KOPT-K1 (cell line): ENCODE measurements around the gene ADAMTS2.

ENCODE experiments used
- H3K27ac ChIP-seq: fragments of 200-600 bp; sonication (generic); 2 replicates; pipeline ENCODE4 v1.5.1; 2016; ENCODE audit warnings: antibody characterized with exemption, mild to moderate bottlenecking, low read depth, low read length; ENCODE audit not compliant: poor library complexity, severe bottlenecking
- H3K36me3 ChIP-seq: fragments of 200-600 bp; sonication (generic); 2 replicates; pipeline ENCODE4 v1.5.1; 2017; ENCODE audit warnings: antibody characterized with exemption, mild to moderate bottlenecking, low read length, moderate library complexity; ENCODE audit not compliant: insufficient read depth
- H3K9me3 ChIP-seq: fragments of 200-600 bp; sonication (generic); 2 replicates; pipeline ENCODE4 v1.5.1; 2017; ENCODE audit warnings: antibody characterized with exemption, low read length, mild to moderate bottlenecking; ENCODE audit not compliant: insufficient read depth, poor library complexity, severe bottlenecking

ADAMTS2 gene

DNA sequence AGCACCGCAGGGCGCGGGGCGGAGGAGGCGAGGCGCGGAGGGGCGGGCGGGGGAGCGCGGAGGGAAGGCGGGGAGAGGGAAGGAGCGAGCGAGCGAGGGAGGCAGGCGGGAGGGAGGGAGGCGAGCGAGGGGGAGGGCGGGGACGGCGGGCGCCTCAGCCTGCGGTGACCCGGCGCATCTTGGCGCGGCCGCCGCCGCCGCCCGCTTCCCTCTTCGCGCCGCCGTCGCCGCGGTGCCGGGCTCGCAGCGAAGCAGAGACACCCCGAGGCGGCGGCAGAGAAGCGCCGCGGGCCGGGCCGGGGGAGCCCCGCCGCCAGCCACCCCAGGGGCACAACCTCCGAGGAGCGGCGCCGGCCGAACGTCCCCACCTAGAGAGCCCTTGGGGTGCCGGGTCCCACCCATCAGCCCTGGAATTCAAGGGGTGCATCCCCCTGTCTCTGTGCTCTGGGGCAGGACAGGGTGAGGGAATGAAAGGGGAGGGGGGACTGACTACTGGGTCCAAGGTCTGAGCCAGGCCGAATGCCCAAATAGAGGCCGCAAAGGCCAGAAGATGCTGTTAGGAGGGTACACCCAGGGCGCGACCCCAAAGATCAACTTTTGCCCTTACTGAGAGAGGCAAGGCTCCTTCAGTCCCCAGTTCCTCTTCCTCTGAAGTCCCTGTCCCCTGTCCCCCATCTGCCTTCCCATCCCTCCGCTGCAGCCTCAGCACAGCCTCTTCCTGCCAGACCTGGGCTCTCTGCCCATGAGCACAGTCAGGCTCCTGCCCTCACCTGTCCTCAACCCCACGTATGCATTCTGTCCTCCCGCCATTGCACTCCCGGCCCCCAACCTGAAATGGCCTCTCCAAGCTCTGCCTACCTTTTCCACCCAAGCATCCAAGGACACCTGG lies at the start of gene ADAMTS2:
Gene ADAMTS2, minus strand, starts transcription at position 29 of the 889 bp plus-strand sequence. CDS start 133 bp downstream, outside the sequence.
- no peak within 1 kb of the TSS for H3K27ac ChIP-seq
- peaks cover 5% of the 10 kb centered on the region for H3K9me3 ChIP-seq
- no peaks in the 10 kb centered on the region for H3K36me3 ChIP-seq

DNA sequence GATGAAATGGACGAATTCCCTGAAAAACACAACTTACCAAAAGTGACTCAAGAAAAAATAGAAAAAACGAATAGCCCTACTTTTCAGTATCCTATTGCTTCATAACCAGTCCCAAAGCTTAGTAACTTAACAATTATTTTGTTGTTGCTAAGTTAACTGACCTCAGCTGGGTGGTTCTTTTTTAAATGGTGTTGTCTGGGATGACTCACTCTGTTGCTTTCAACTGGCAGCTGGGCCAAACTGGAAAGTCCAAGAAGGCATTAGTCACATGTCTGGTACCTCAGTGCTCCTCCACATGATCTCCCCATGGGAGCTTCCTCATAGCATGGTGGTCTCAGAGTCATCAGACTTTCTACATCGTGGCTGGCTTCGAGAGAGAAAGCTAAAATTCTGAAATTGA lies 47.8 kb upstream of the ADAMTS2 start:
- H3K9me3 ChIP-seq = peaks cover 27% of the 10 kb centered on the region
- no peaks in the 10 kb centered on the region for H3K36me3 ChIP-seq
- H3K27ac ChIP-seq = no peak overlapping the region

DNA sequence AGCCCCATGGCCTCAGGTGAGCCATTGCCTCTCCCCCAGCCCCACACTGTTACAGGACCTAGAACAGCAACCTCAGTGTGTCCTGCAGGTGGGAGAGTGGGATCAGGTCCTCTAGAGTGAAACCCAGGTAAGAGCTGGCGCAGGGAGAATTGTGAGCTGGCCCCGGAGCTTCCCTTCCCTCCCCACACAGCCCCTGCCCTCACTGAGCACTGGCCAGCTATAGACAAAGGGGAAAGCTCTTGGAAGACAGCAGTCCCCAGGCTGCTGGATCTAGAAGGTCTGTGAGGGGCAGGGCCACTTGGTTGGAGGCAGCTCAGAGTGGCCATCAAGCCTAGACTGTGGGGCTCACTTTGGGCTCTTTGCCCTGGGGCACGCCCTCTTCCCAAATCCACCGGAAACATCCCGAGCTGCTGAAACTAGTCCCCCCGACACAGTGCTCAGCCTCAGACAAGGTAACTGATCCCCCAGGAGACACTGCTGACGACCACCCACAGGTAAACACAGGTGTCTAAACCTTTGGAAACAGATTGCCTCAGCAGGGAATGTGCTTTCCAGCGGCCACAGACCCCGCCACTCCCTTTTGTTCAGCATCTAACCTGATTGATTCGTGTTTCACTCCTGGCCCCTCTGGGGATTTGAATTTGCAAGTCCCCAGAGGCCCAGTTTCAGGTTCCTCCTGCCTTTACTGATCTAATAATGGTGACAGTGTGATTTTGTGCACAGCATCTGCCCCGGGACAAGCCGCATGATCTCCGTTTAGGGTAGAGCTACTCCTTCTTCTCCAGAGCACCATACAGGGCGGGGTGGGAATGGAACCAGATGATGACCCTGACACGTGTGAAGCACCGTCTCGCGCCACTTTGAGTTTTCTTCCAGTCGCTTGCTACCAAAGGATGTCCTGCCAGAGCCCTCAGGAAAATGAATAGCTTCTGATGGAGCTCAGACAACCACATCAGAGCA lies 42.2 kb upstream of the ADAMTS2 start:
- peaks cover 31% of the 10 kb centered on the region for H3K9me3 ChIP-seq
- H3K36me3 ChIP-seq = no peaks in the 10 kb centered on the region
- no peak overlapping the region for H3K27ac ChIP-seq

DNA sequence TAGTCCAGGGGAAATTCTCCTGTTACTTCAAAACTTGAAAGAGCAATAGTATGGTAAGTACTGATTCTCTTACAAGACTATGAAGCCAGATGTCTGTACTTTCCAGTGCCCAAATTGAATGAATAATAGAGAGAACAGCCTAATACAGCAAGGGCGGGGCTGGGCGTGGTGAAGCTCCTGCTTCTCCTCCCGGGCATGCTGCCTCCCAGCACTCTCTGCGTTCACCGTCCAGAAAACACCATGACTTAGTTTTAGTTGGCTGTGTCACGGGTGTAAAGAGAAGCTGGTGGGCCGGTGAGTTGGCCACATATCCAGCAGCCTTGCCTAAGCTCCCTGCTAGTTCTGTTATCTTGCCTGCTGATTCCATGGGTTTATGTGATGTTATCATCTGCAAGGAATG lies 40.7 kb upstream of the ADAMTS2 start:
- Histone ChIP-seq H3K36me3 (no peaks in the 10 kb centered on the region), H3K27ac (no peak overlapping the region), H3K9me3 (peaks cover 27% of the 10 kb centered on the region)

DNA sequence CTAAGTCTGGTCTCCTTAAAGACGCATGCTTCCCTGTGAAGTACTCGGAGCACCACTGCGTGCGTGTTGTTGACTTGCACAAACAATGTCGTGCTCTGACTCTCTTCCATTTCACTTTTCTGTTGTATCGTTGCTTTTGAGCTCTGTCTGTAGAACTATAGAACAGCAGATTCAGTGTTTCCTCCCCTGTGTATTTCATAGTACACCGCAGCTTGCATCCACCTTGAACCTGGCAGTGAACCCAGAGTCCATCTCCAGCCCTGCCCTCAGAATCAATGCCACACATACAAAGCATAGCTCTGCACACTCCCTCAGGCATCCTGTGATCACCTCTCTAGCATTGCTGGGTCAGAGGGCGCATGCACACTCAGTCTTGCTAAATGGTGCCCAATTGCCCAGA lies 37.2 kb upstream of the ADAMTS2 start:
- Histone ChIP-seq H3K27ac (no peak overlapping the region), H3K36me3 (no peaks in the 10 kb centered on the region), H3K9me3 (no peaks in the 10 kb centered on the region)

DNA sequence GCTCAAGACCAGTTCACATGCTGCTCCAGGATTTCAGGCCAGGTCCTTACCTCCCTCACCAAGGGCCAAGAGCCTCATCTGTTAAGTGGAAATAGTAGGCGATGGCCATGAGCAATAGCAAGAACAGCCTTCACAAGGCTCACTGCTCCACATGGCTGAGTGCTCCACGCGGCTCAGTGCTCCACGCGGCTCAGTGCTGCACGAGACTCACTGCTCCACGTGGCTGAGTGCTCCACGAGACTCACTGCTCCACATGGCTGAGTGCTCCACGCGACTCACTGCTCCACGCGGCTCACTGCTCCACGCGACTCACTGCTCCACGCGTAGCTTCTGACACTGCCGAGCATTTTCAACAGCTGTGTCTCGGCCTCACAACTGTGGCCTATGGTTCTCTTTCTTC lies 36.4 kb upstream of the ADAMTS2 start:
- Histone ChIP-seq H3K9me3 (no peaks in the 10 kb centered on the region), H3K36me3 (no peaks in the 10 kb centered on the region), H3K27ac (no peak overlapping the region)

DNA sequence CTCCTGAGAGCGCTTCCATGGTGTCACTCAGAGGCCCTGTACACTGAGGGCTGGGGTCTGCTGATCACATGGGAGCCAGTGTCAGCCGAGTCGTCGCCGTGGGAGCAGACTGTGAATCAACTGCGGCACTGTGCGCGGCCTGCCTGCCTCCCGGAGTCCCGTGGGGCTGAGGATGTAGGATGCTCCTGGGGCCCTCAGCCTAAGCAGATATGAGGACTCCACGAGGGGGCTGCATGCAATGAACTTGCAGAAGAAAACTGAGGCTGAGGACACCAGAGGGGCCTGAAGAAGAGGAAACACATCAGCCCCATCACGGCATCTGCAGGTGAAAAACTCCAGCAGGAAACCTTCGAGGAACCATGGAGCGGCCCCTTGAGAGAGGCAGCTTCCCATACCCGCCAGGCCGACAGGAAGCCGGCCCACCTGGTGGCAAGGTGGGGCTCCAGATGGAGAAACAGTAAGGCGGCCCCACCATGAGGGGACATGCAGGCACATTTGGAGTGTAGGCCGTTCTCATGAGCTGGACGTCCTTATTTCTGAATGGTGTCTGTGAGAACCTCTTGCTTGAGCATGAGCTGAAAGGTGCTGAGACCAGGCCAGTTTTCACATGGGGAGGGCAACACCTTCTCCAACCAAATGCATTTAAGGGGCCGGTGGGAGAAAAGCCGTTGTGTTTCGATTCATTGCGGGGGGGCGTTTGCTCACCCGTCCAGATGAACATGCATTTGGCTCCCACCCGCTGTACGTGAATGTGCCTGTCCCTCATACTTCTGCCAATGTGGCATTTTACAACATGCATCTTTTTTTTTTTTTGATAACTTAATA lies 35.2 kb upstream of the ADAMTS2 start:
- H3K9me3 ChIP-seq = no peaks in the 10 kb centered on the region
- no peaks in the 10 kb centered on the region for H3K36me3 ChIP-seq
- no peak overlapping the region for H3K27ac ChIP-seq

DNA sequence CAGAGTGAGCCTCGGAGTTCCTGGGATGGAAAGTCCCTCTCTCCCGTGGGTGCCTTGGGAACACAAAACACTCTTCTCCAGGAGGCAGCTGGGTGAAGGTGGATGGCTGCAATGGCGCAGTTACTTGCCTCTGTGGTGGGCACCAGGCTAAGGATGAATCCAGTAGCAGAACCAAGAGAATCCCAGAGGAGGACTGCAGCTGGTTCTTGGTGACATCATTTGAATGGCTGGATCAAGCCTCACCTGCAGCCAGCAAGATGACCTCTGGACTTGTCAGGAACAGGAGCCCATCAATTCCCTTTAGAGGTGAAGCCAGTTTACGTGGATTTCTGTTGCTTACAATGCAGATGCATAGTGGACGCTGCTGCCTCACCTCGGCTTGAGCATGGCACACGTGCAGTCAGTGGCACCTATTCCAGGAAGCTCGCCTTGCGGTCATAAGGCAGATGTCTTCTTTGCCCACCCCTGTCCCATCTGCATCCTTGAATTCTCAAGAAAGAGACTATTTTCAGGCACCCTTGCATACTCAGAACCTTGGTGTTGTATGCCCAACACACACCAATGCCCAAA lies 34.1 kb upstream of the ADAMTS2 start:
- Histone ChIP-seq H3K9me3 (no peaks in the 10 kb centered on the region), H3K36me3 (no peaks in the 10 kb centered on the region), H3K27ac (no peak overlapping the region)

DNA sequence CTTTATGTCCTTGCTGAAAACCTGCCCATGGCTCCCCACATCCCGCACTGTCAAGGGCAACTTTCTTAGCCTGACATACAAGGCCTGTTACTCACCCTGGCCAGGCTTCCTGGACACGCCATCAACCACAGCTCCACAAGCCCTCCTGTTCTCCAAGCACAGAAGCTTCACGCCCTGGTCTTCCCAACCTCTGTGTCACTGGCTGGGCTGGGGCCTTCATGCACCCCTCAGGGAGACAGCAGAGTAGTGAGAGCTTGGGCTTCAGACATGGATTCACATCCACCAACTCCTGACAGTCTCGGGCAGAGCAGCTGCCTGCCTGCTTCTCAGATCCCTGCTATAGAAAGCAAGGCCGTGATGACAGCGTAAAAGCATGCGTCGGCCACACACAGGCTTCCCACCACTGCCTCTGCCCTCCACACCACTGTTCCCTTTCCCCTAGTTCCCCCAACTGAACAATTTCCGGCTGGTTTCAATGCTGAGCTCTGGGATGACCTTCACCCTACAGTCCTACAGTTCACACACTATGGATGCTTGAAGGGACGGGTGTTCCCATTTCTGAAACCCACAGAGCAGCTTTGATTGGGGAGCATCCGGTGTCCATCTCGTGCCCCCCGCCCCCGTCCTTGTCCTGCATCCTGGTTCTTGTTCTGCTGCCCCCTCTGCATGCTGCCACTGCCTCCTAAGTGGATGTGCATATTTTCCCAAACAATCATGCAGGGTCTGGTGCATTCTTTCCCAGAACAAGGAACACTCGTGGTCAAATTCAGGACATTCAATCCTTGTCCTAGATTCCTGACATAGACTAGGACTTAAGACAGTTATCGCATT lies 33.4 kb upstream of the ADAMTS2 start:
- Histone ChIP-seq H3K9me3 (no peaks in the 10 kb centered on the region), H3K27ac (no peak overlapping the region), H3K36me3 (no peaks in the 10 kb centered on the region)

DNA sequence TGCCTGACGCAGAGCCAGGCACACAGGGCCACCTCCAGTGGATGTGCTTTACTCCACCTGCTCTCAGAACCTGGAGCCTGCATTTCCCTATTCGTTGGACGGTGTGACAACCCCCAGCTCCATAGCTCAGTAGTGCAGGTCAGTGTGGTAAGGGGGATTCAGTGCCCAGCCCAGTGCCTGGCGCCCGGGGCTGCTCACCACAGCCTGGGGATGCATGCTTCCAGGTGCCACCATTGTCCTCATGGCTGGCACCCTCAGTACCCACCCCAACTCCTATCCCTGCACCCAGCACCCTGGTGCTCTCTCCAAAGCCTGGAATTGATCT lies 32.8 kb upstream of the ADAMTS2 start:
- H3K36me3 ChIP-seq = no peaks in the 10 kb centered on the region
- H3K27ac ChIP-seq = no peak overlapping the region
- no peaks in the 10 kb centered on the region for H3K9me3 ChIP-seq

DNA sequence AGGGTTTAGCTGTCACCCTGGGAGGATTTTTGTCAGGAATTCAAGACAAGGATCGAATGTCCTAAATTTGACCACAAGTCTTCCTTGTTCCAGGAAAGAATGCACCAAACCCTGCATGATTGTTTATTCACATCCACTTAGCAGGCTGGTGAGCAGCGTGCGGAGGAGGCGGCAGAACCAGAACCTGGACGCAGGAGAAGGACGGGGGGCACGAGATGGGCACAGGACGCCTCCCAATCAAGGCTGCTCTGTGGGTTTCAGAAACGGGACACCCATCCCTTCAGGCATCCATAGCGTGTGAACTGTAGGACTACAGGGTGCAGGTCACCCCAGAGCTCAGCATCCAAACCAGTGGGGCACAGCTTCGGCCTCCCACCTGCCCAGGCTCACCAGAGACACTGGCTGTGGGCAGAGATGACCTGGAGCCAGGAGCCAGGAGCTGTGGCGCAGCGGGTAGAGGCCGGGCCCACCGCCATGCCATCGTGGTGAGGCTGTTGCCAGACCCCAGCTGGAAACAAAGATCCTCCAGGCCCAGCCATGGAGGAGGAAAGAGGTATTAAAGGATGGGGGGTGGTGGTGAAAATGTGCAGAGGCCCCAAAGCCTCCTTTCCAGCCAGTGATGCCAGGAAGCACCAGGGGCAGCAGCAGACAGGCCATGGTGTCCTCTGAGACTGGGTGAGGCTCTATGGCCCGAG lies 32.3 kb upstream of the ADAMTS2 start:
- Histone ChIP-seq H3K9me3 (no peaks in the 10 kb centered on the region), H3K36me3 (no peaks in the 10 kb centered on the region), H3K27ac (no peak overlapping the region)

DNA sequence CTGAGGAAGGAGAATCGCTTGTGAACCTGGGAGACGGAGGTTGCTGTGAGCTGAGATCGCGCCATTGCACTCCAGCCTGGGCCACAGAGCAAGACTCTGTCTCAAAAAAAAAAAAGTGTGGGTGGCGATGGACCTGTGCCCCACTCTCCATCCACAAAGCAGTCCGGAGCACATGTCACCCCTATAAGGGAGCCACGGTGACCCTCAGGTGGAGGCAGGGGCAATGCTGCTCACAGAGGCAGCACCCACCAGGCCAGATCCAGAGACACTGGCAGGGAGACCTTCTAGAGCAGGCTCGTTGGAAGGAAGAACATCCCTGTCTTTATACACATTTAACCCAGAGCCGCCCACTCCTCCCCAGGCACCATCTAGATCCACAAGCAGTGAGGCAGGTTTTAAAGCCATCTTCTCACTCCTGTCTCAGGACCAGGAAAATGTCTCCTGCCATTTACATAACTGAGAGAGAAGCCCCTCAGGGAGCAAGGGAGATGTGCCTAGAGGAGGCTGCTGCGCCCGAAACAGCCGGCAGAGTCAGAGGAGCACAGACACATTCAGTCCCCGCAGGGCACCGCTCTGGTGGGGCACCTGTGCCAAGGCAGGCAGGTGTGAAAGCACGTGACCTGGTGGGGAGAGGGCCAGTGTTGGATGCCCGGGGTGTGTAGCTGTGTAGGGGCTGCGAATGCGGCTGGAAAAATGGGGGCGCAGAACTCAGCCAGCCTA lies 31.6 kb upstream of the ADAMTS2 start:
- Histone ChIP-seq H3K36me3 (no peaks in the 10 kb centered on the region), H3K9me3 (no peaks in the 10 kb centered on the region), H3K27ac (no peak overlapping the region)

DNA sequence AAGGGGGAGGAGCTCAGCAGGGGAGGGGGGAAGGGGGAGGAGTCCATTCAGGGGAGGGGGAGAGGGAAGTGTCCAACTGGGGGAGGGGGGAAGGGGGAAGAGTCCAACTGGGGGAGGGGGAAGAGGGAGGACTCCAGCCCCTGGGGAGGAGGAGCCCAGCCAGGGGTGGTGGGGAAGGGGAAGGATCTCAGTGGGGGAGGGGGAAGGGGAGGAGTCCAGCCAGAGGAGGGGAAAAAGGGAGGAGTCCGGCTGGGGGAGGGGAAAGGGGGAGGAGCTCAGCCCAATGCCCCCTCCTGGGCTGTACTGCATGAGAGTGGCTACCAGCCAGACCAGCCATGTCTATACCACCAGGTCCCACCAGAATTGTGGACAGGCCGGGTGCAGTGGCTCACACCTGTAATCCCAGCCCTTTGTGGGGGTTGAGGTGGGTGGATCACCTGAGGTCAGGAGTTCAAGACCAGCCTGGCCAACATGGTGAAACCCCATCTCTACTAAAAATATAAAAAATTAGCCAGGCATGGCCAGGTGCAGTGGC lies 30.6 kb upstream of the ADAMTS2 start:
- H3K9me3 ChIP-seq = no peaks in the 10 kb centered on the region
- no peaks in the 10 kb centered on the region for H3K36me3 ChIP-seq
- no peak overlapping the region for H3K27ac ChIP-seq
